BJ (cell line): Measurements from ENCODE around the gene WDR73. TPM values are rescaled to one million over a fixed set of nuclear protein-coding genes. Genes with fewer than 3 reads are reported as not detected.
"Not testable (repeated sequence)": the region's sequence is repeated elsewhere in the genome, so short reads cannot be mapped to it uniquely, and the experiment has no call there.

Experiments used
- CTCF ChIA-PET: fragments of 350-600 bp; formaldehyde crosslinking; extraction: SDS; loops from one replicate; lab custom pipeline; 2021; ENCODE audit warnings: antibody characterized with exemption, inconsistent platforms; lab: Yijun Ruan, JAX
- POLR2A ChIA-PET: fragments of 300-600 bp; sonication (Branson Sonifier 250); formaldehyde crosslinking; extraction: SDS; loops from one replicate; lab custom pipeline; 2021; ENCODE audit warnings: antibody characterized with exemption; lab: Charles Lee
- DNase-seq: peaks from one replicate; pipeline ENCODE4 v3.0.0-alpha.2; 2011; ENCODE audit warnings: low read depth
- H3K27me3 ChIP-seq: 2 replicates; pipeline ENCODE4 v1.6.0; 2011; ENCODE audit warnings: low read length; ENCODE audit not compliant: control insufficient read depth, insufficient read depth
- H3K36me3 ChIP-seq: 2 replicates; pipeline ENCODE4 v1.5.1; 2011; ENCODE audit warnings: low read length; ENCODE audit not compliant: control insufficient read depth, insufficient read depth
- H3K4me3 ChIP-seq: 2 replicates; pipeline ENCODE4 v1.5.1; 2011; ENCODE audit warnings: low read depth, mild to moderate bottlenecking, control low read depth, low read length
- polyA plus RNA-seq: library from polyadenylated mRNA; depleted of rRNA; stranded (reverse); fragments of >200 nt; gene quantifications from 2 replicates; pipeline ENCODE4 v1.2.3, GENCODE V29; 2011
- TF ChIP-seq, protein P1 (sequence below): IDR thresholded peaks from 2 replicates; pipeline ENCODE4 v1.5.1; 2011; ENCODE audit warnings: low read depth, mild to moderate bottlenecking, control low read depth, inconsistent platforms, low read length, moderate library complexity; ENCODE audit not compliant: insufficient read depth

WDR73 gene
- polyA plus RNA-seq, 1 experiment, result 21.1 TPM

DNA sequence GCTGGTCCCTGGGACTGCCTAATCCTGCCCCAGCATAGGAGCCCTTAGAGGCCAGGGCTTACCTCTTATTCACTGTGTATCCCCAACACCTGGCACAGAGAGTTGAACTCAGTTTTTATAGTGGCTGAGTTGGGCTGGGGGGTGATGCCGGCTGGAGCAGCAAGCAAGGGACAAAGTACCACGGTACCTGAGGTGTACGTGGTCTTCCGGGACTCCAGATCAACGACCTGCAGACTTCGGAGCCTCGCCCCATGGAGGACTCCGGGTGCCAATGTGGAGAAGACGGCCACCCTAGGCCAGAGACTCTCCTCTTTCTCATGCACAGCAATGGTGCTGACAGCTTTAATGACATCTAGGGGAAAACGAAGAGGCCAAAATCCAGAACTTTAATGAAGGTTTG, 8.1 kb downstream of the WDR73 start:
- H3K36me3 ChIP-seq, result peaks cover 39% of the 10 kb centered on the region
- no peaks in the 10 kb centered on the region for H3K27me3 ChIP-seq
- POLR2A ChIA-PET, result no interaction called here
- H3K4me3 ChIP-seq, result no peak overlapping the region
- DNase-seq, result no peak
- CTCF ChIA-PET, result interaction anchor here (1.7 kb wide), 1 partner anchor 8 kb away, joined by 4 read pairs; the partner anchor contains the start of gene WDR73
- TF ChIP-seq, protein P1, sequence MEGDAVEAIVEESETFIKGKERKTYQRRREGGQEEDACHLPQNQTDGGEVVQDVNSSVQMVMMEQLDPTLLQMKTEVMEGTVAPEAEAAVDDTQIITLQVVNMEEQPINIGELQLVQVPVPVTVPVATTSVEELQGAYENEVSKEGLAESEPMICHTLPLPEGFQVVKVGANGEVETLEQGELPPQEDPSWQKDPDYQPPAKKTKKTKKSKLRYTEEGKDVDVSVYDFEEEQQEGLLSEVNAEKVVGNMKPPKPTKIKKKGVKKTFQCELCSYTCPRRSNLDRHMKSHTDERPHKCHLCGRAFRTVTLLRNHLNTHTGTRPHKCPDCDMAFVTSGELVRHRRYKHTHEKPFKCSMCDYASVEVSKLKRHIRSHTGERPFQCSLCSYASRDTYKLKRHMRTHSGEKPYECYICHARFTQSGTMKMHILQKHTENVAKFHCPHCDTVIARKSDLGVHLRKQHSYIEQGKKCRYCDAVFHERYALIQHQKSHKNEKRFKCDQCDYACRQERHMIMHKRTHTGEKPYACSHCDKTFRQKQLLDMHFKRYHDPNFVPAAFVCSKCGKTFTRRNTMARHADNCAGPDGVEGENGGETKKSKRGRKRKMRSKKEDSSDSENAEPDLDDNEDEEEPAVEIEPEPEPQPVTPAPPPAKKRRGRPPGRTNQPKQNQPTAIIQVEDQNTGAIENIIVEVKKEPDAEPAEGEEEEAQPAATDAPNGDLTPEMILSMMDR, result no peak

DNA sequence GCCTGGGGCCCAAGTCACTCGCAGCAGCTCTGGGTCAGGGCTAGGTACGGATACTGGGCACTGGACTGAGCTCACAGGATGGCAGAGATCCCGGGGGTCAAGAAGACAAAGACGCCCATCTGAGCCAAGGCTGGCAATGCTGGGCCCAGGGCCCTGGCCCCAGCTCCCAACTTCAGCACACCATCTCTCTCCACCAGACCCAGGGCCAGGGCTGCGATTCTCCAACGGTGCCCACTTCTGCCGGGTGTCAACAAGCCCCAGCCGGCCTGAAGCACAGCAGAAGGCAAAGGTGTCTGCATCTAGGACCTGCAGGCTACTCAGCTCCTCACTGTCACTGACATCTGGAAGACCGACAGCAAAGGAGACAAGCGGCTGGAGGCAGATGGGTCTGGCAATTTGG, 8.6 kb downstream of the WDR73 start:
- TF ChIP-seq, protein P1, result no peak
- H3K4me3 ChIP-seq, result no peak overlapping the region
- ChIA-PET POLR2A (interaction anchor here (0.7 kb wide), 1 partner anchor 1670 kb away, joined by 6 read pairs; no protein-coding TSS in a partner anchor), CTCF (interaction anchor here (1.7 kb wide), 1 partner anchor 8 kb away, joined by 4 read pairs; the partner anchor contains the start of gene WDR73)
- H3K27me3 ChIP-seq, result no peaks in the 10 kb centered on the region
- H3K36me3 ChIP-seq, result peaks cover 40% of the 10 kb centered on the region
- DNase-seq, result no peak

DNA sequence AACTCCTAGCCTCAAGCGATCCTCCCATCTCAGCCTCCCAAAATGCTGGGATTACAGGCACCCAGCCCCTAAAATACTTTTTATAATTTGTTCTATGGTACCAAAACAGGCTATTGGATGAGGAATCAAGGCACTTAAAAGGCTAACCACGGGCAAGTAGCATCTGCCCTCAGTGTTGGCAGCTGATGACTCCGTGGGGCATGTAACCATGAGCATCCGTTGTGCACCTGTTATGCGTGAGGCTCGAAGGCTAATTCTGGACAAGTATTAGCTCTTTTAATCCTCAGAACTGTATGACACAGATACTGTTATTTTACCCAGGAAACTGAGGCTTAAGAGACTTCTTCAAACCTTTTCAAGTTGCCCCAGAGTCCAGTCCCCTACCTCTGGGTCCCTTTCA, 10.2 kb downstream of the WDR73 start:
- CTCF ChIA-PET, result no interaction called here
- POLR2A ChIA-PET, result interaction anchor here (0.5 to 0.6 kb wide), 2 partner anchors 11 to 92 kb away, joined by 5 to 6 read pairs; no protein-coding TSS in a partner anchor
- H3K36me3 ChIP-seq, result peaks cover 46% of the 10 kb centered on the region
- no peak for DNase-seq
- TF ChIP-seq, protein P1, result no peak
- no peaks in the 10 kb centered on the region for H3K27me3 ChIP-seq
- H3K4me3 ChIP-seq, result no peak overlapping the region

DNA sequence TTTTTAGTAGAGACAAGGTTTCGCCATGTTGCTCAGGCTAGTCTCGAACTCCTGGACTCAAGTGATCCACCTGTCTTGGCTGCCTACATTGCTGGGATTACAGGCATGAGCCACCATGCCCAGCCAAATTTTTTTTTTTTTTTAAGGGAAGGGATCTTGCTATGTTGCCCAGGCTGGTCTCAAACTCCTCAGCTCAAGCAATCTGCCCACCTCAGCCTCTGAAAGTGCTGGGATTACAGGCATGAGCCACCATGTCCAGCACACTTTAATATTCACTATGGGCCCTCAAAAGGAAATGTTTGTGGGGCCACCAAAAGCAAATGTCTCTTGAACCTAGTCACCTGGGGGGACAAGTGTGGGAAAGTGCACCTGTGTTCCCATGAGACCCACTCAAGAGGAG, 11.4 kb downstream of the WDR73 start:
- POLR2A ChIA-PET, DNase-seq, H3K4me3 ChIP-seq, H3K27me3 ChIP-seq: not testable (repeated sequence)
- peaks cover 37% of the 10 kb centered on the region for H3K36me3 ChIP-seq
- CTCF ChIA-PET, result interaction anchor here (0.7 to 0.9 kb wide), 2 partner anchors 8 to 55 kb away, joined by 3 read pairs; no protein-coding TSS in a partner anchor

DNA sequence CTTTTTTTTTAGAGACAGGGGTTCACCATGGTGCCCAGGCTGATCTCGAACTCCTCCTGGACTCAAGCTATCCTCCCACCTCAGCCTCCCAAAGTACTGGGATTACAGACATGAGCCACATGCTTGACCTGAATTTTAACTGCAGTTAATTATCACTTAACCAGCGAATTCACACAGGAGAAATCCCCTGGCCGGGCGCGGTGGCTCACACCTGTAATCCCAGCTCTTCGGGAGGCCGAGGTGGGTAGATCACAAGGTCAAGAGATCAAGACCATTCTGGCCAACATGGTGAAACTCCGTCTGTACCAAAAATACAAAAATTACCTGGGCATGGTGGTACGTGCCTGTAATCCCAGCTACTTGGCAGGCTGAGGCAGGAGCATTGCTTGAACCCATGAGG, 12.2 kb downstream of the WDR73 start:
- peaks cover 32% of the 10 kb centered on the region for H3K36me3 ChIP-seq
- DNase-seq, H3K27me3 ChIP-seq, CTCF ChIA-PET, POLR2A ChIA-PET, H3K4me3 ChIP-seq: not testable (repeated sequence)

DNA sequence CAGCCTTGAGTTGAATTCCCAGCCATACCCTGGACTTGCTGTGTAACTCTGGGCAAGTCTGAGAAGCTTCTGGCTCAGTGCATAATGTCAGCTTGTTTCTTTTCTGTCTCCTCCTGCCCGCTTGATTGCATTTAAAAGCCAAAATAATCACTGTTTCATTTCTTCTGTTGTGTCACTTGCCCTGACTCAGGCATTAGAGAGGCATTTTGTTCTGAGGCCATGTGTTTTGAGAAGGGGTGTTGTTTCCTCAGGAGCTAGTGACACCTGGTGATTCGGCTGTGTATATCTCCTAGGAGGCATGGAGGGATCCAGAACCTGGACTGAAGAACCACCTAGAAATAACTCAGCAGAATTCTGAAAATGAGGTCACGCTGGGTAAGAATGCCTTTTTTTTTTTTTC, 16.0 kb downstream of the WDR73 start:
- POLR2A ChIA-PET, result no interaction called here
- no peak for DNase-seq
- peaks cover 16% of the 10 kb centered on the region for H3K36me3 ChIP-seq

More for the DNA sequence above, 16.0 kb downstream of the WDR73 start:
- TF ChIP-seq, protein P1, result no peak
- CTCF ChIA-PET, result interaction anchor here (0.7 to 1.1 kb wide), 4 partner anchors 9 to 291 kb away, joined by 3 read pairs; partner anchors contain the start of gene WDR73
- H3K4me3 ChIP-seq, result no peak overlapping the region
- no peaks in the 10 kb centered on the region for H3K27me3 ChIP-seq
